HG03520 (cell line): ENCODE measurements around the gene OTUD1.
A peak's percentile ranks its signal among the peaks of the same experiment; 100 is the strongest.
"Not testable (repeated sequence)": the region's sequence is repeated elsewhere in the genome, so short reads cannot be mapped to it uniquely, and the experiment has no call there.

Source experiments
- ATAC-seq: cut with Tn5 transposase; IDR thresholded peaks from one replicate; pipeline ENCODE4 v1.9.1; 2021; ENCODE audit warnings: mild to moderate bottlenecking, moderate library complexity; ENCODE audit not compliant: unreplicated experiment

Gene OTUD1

DNA sequence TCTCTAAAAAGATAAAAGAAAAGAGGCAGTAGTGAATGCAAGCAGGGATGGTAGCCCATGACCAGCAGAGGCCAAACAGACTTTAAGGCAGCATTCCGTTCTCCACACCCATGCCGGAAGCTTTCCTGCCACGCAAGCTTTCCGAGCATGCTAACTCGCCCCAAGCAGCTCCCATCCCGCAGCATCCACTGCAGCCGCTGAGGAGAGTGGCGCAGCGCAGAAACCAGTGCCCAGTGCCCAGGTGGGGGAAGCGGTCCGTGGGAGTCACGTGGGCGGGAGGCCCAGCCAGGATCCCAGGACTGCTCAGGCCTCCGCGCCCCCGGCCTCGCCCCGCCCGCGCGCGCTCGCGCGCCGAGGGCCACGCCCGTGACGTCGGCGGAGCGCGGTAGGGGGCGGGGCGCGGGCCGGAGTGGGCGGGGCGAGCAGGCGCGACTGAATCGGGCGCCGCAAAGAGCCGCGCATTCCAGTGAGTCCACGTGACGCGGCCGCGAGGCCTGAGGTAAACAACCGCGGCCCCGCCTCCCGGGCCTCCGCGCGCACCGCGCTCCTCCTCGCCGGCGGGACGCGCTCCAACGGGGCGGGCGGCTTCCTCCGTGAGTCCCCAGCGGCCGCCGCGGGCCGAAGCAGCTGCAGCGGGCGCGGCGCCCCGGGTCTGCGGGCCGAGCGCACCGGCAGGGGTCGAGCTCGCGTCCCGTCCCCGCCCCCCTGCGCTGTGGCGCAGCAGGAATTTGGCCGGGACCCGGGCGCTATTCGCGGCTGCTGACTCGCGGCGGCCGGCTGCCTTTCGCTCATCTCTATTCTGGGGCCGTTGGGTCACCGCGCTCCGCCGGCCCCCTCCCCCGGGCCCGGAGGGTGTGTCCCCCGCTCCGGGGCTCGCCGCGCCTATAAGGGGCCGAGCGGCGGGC, at the start of gene OTUD1:
Gene OTUD1, plus strand, starts transcription at position 529 of the 905 bp plus-strand sequence. CDS start 383 bp downstream, outside the sequence.
- peak; percentile 80 for ATAC-seq

GRCh38 chr10:23390408-23390807, 48.5 kb upstream of the OTUD1 start:
- ATAC-seq, result not testable (repeated sequence)

DNA sequence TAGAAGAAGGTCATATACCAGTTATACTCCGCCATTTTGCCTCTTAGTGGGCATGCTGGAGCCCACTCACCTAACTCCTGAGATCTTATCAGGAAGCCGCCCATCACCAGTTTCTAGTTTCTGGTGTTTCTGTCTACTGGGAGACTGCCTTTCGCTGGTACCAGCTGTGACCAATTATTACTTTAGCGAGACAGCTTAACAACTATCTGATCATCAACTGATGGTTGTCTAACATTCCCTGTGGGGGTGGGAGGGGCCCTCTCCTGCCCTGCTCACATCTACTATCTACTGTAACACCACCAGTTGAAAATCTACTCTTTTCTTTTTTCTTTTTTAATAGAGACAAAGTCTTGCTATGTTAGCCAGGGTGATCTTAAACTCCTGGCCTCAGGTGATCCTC, 48.1 kb upstream of the OTUD1 start:
- ATAC-seq, result no peak

DNA sequence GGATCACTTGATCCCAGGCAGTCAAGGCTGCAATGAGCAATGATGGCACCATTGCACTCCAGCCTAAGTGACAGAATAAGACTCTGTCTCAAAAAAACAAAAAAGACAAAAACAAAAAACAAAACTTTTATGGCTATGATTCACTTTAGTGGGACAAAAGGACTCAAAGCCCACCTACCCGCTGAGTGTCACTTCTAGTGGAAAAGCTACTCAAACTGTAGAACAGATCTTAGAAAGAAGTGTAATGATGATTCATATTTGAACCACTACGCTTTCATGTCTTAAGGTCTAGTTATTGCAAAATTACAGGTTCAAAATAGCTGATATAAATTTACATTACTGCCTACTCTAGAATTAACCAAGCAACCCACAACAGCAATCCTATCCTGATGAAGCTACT, 47.1 kb upstream of the OTUD1 start:
- no peak for ATAC-seq

DNA sequence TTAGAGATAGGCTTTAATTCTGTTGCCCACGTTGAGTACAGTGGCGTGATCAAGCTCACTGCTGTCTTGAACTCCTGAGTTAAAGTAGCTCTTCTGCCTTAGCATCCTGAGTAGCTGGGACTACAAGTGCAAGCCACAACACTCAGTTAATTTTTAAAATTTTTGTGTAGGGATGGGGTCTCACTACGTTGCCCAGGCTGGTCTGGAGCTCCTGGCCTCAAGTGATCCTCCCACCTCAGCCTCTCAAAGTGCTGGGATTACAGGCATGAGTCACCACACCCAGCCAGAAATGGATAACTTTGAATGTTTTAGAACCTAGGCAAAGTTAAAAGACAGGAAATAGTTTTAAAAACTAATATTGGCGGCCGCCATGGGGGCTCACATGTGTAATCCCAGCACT, 43.9 kb upstream of the OTUD1 start:
- ATAC-seq, result no peak

DNA sequence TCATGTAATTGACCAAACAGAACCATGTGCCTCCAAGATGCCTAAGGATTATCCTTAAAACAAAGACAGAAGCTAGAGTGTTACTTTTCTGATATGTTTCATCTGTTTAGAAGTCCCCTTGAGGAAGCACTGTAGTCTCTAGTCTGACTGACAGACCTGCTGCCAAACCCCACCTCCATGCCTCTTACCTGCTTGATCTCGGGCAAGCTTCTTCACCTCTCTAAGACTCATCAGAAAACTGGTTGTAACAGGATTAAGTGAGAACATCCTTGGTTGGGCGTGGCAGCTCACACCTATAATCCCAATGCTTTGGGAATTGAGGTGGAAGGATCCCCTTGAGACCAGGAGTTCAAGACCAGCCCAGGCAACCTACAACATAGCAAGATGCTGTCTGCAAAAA, 42.2 kb upstream of the OTUD1 start:
- ATAC-seq, result no peak

GRCh38 chr10:23399701-23400144, 39.2 kb upstream of the OTUD1 start:
- no peak for ATAC-seq

DNA sequence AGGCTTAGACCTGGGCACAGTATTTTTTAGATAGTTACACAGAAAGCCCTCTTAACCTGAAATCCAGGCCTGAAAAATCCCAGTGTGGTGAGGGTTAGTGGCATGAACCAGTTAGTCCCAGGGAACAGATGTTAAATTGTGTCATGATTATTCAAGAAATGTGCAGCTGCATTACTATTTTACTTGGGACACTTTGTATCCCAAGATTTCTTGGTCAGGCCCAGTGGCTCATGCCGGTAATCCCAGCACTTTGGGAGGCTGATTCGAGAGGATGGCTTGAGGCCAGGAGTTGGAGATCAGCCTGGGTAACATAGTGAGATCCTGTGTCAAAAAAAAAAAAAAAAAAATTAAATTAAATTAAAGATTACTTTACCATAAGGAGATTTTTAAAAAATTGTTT, 36.0 kb upstream of the OTUD1 start:
- ATAC-seq, result no peak

DNA sequence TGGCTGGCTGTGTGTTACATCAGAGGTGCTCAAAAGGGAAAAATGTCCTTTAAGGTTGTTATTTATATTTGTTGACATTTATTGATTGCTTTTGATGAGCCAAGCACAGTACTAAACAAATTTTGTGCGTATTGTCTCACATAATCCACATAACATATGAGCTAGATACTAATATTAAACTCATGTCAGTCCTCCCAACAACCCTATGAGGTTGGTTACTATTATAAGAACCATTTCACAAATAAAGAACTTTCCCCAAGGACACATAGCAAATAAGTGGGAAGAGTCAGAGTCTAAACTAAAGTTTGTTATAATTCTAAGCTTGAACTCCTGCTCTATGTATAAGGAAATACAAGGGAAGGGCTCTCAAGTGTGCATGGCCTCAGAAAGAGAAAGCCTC, 35.6 kb upstream of the OTUD1 start:
- ATAC-seq, result no peak

DNA sequence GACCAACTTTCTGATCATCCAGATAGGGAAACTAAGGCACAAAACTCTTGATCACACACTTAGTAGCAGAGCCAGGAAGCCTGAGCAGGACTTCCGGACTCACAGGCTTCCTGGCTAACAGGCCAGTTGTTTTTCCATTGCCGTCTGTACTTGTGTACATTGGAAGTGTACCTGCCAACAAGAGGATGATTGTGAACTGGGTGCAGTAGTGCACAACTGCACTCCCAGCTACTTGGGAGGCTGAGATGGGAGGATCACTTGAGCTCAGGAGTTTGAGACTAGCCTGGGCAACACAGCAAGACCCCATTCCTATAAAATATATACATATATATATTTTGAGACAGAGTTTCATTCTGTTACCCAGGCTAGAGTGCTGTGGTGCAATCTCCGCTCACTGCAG, 35.2 kb upstream of the OTUD1 start:
- ATAC-seq, result no peak

DNA sequence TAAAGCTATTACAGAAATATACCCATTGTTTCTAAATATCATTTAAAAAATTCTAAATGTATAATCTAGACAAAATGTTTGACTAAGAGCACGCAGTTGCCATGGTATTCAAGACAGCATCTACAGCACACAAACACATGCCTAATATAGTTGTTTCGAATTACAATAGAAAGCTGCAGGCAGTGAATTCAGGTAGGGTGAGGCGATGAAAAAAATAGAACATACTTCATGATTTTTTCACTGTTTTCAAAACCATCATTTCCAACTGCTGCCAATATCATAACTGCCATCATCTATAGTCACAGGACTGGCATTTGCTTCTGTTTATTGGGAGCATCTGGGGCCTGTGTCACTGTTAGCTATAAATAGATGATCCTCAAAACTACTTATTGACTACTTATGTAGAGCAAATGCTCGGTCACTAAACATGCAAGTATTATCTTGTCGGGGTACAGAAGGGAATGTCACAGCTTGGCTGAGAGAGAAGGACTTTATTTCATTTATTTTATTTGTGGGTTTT, 34.4 kb upstream of the OTUD1 start:
- ATAC-seq, result no peak

DNA sequence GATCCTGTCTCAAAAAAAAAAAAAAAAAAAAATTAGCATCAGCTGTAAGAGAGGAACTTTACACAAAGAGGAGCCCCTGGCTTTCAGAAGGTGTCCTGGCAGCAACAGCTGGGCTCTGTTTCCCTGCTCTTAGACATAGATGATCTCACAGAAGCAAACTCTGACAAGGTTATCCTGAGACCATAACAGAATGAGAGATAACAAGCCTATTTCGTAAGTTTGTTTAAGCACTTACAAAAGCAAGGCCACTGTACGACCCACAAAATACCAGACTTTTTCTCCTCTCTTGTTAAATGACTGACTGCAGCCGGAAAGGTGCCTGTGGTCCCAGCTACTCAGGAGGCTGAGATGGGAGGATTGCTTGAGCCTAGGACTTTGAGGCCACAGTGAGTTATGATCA, 33.3 kb upstream of the OTUD1 start:
- no peak for ATAC-seq

GRCh38 chr10:23406409-23406808, 32.5 kb upstream of the OTUD1 start:
- ATAC-seq, result no peak

GRCh38 chr10:23408330-23408976, 30.4 kb upstream of the OTUD1 start:
- no peak for ATAC-seq

DNA sequence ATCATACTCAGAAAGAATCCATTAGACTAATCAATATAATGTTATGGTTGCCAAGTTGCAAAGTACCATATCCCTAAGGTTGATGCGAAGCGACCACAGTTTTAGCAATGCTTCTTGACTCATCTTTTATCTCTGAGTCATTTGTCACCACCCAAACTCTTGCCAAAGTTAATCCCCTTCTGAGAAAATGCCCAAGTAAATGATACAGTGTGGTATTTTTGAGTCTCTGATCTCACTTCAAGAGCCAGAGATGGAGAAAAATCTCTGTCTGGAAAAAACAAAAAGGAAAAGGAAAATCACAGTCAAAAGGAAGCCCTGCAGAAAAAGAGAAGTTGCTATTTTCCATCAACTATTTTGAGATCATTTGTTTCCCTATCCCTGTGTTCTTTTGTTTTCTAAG, 26.7 kb upstream of the OTUD1 start:
- peak; percentile 29 for ATAC-seq

- peak; percentile 92 for ATAC-seq
Measured at GRCh38 chr10:23413629-23414089, 25.2 kb upstream of the OTUD1 start.

DNA sequence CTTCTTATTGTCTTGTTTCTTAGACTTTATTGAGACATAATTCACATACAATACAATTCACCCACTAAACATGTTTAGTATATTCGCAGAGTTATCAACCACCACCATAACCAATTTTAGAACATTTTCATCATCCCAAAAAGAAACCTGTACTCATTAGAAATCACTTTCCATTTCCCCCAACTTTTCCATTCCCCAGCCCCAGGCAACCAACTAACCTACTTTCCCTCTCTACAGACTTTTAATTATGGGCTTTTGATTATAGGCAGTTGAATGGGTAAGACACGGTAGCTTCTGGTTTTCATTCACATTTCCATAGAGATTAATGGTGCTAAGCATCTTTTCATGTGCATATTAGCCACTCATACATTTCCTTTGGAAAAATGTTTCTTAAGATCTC, 24.2 kb upstream of the OTUD1 start:
- ATAC-seq, result no peak

GRCh38 chr10:23417254-23417653, 21.6 kb upstream of the OTUD1 start:
- no peak for ATAC-seq

GRCh38 chr10:23418051-23418681, 20.7 kb upstream of the OTUD1 start:
- ATAC-seq, result no peak

DNA sequence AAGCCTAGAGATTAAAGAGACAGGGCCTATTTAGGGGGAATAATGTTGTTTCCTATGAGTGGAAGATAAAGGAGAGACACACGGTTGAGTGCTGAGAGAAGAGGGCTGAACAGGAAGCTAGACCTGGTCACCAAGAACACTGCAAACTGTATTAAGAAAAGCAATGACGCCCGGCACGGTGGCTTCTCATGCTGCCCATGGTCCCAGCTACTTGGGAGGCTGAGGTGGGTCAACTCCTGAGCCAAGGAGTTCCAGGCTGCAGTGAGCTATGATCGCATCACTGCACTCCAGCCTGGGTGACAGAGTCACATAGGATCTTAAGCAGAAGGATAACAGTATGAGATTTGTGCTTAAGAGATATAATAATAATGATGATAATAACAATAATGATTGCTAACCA, 19.7 kb upstream of the OTUD1 start:
- no peak for ATAC-seq

DNA sequence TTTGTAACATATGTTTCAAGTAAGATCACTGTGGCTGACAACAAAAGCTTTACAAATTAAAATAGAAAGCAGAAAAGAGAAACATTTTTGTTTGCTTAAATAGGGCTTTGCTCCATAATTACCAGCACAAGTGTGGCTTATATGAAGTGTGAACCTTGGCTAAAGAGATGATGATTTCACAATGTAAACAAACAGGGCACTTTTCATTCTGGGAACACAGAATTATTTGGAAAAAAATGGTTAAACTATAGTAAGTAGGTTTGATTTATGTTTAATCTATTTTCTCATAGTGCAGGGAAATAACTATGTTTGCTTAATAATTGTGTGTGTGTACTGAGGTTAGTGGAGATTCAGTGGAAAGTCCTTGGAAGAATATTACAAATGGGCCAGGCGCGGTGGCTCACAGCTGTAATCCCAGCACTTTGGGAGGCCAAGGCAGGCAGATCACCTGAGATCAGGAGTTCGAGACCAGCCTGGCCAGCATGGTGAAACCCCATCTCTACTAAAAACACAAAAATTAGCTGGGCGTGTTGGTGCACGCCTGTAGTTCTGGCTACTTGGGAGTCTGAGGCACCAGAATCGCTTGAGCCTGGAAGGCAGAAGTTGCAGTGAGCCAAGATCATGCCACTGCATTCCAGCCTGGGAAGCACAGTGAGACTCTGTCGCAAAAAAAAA, 19.1 kb upstream of the OTUD1 start:
- ATAC-seq, result no peak
